ENCODE results near the gene DPM3.
A peak's percentile ranks its signal among the peaks of the same experiment; 100 is the strongest.

The DPM3 gene

GRCh38 chr1:155145491-155145890, 5.2 kb upstream of the DPM3 start:
- DNase-seq: no peak

- DNase-seq: no peak
Observed at GRCh38 chr1:155141749-155142148, 1.4 kb upstream of the DPM3 start.

GRCh38 chr1:155140630-155140953, 261 bp upstream of the DPM3 start:
- DNase-seq: no peak

GRCh38 chr1:155137154-155137949, 3.0 kb downstream of the DPM3 start:
- DNase-seq: no peak

GRCh38 chr1:155136748-155137147, 3.6 kb downstream of the DPM3 start:
- no peak for DNase-seq

- peak; percentile 93 to 97 for DNase-seq
Observed at GRCh38 chr1:155135415-155136028, 4.8 kb downstream of the DPM3 start, which contains the start of gene SLC50A1. Gene SLC50A1 (plus strand): TSS chr1:155135852. CDS start chr1:155135912, 60 bp downstream.

GRCh38 chr1:155134880-155135414, 5.4 kb downstream of the DPM3 start:
- peak; percentile 49 to 58 for DNase-seq

- DNase-seq: no peak
Observed at GRCh38 chr1:155134322-155134721, 6.0 kb downstream of the DPM3 start.

- no peak for DNase-seq
Observed at GRCh38 chr1:155133799-155134281, 6.5 kb downstream of the DPM3 start.

- no peak for DNase-seq
Observed at GRCh38 chr1:155131856-155132255, 8.5 kb downstream of the DPM3 start.

GRCh38 chr1:155131285-155131684, 9.0 kb downstream of the DPM3 start:
- DNase-seq: no peak

- no peak for DNase-seq
Observed at GRCh38 chr1:155130272-155131006, 9.9 kb downstream of the DPM3 start.

- no peak for DNase-seq
Observed at GRCh38 chr1:155128755-155129473, 11.4 kb downstream of the DPM3 start.

- no peak for DNase-seq
Observed at GRCh38 chr1:155127967-155128754, 12.2 kb downstream of the DPM3 start.

- peak in 1 of 2 experiments; percentile 80 for DNase-seq
Observed at GRCh38 chr1:155127105-155127966, 13.0 kb downstream of the DPM3 start, which contains the start of gene EFNA1. Gene EFNA1 (plus strand): TSS chr1:155127876. CDS start chr1:155127978, 102 bp downstream.

- no peak for DNase-seq
Observed at GRCh38 chr1:155126556-155127104, 13.7 kb downstream of the DPM3 start.

GRCh38 chr1:155125946-155126555, 14.3 kb downstream of the DPM3 start:
- no peak for DNase-seq

- DNase-seq: no peak
Observed at GRCh38 chr1:155125511-155125945, 14.8 kb downstream of the DPM3 start.

GRCh38 chr1:155124503-155125463, 15.5 kb downstream of the DPM3 start:
- DNase-seq: no peak

Data from NCI-H446 (cell line).